Lower leg skin (tissue), 3 donors: ENCODE data around the gene ATP8B4.

Experiments used
- CTCF ChIP-seq, 3 donors: fragments of 450-650 bp; IDR thresholded peaks; one replicate each; pipeline ENCODE4 v1.5.1; 2016; ENCODE audit warnings: antibody characterized with exemption in 3 of 3, mild to moderate bottlenecking in 3 of 3, moderate library complexity in 2 of 3
- POLR2A ChIP-seq, 2 donors: fragments of 450-650 bp; IDR thresholded peaks; one replicate each; pipeline ENCODE4 v1.6.1; 2016 to 2017; ENCODE audit warnings: antibody characterized with exemption in 2 of 2, mild to moderate bottlenecking in 1 of 2, moderate library complexity in 1 of 2

- no peak for TF ChIP-seq CTCF (IDR thresholded peaks at IDR 0.05)
- no peak for TF ChIP-seq POLR2A (IDR thresholded peaks at IDR 0.05)
These were observed 41.9 kb downstream of the ATP8B4 start for GRCh38 chr15:50077176-50077575.
